ENCODE data around the gene WDR73. TPM values are rescaled to one million over a fixed set of nuclear protein-coding genes. Genes with fewer than 3 reads are reported as not detected.

The WDR73 gene
- polyA plus RNA-seq, 12 donors = 14.2 to 29.9 (median 17.5) TPM; not detected in 1

- DNase-seq = no peak
Observed at GRCh38 chr15:84590406-84590805, 63.7 kb downstream of the WDR73 start.

Other genes with a start within 250 kb of the WDR73 start
- 10 to 100 TPM in 10 of 12 donors, not detected in 2; 10.5 to 15.0 (median 11.9) TPM for gene ZSCAN2, start 53.3 kb downstream of the WDR73 start, polyA plus RNA-seq (ENCODE audit: insufficient read length in 12 of 12)
- 1 to 10 TPM in 8 of 12 donors, under 1 TPM in 2, not detected in 2; 0.67 to 1.5 (median 1.2) TPM for gene NMB, start 3.9 kb upstream of the WDR73 start, polyA plus RNA-seq (ENCODE audit: insufficient read length in 12 of 12)
- 100 to 1,000 TPM in 11 of 12 donors, not detected in 1; 179 to 366 (median 321) TPM for gene SEC11A, start 61.9 kb upstream of the WDR73 start, polyA plus RNA-seq (ENCODE audit: insufficient read length in 12 of 12)
- gene ZNF592, start 94.3 kb upstream of the WDR73 start, polyA plus RNA-seq (ENCODE audit: insufficient read length in 12 of 12) = 10 to 100 TPM in 11 of 12 donors, not detected in 1; 19.5 to 29.1 (median 21.5) TPM
- 10 to 100 TPM in 11 of 12 donors, not detected in 1; 27.2 to 99.9 (median 78.0) TPM for gene ALPK3, start 163.1 kb upstream of the WDR73 start, polyA plus RNA-seq (ENCODE audit: insufficient read length in 12 of 12)
- under 1 TPM in 10 of 12 donors, not detected in 2; 0.12 to 0.57 (median 0.24) TPM for gene SLC28A1, start 230.4 kb upstream of the WDR73 start, polyA plus RNA-seq (ENCODE audit: insufficient read length in 12 of 12)